ENCODE measurements around the gene ULK3. TPM values are rescaled to one million over a fixed set of nuclear protein-coding genes. Genes with fewer than 3 reads are reported as not detected.

ULK3 gene
- total RNA-seq, 1 donor from 2014 or later: 46.4 TPM

- Mint-ChIP-seq H3K9me3 (no peaks in the 10 kb centered on the region), H3K4me1 (ENCODE audit: unreplicated experiment) (peaks cover 9% of the 10 kb centered on the region), H3K4me3 (no peak overlapping the region), H3K36me3 (no peaks in the 10 kb centered on the region), H3K27ac (no peak overlapping the region), H3K27me3 (peaks cover 41% of the 10 kb centered on the region)
- DNase-seq (ENCODE audit: extremely low spot score, unreplicated experiment): no peak
- no peak for TF ChIP-seq CTCF (conservative IDR thresholded peaks at IDR 0.05)
These were observed 22.9 kb downstream of the ULK3 start for GRCh38 chr15:74820056-74820455.

GRCh38 chr15:74817370-74817737 lies 25.6 kb downstream of the ULK3 start:
- TF ChIP-seq CTCF (conservative IDR thresholded peaks at IDR 0.05): peak; percentile 26
- Mint-ChIP-seq H3K4me1 (ENCODE audit: unreplicated experiment) (peaks cover 9% of the 10 kb centered on the region), H3K4me3 (peak overlapping the region; percentile 76), H3K36me3 (no peaks in the 10 kb centered on the region), H3K9me3 (no peaks in the 10 kb centered on the region), H3K27me3 (peaks cover 18% of the 10 kb centered on the region), H3K27ac (peak overlapping the region; percentile 79)
- DNase-seq (ENCODE audit: extremely low spot score, unreplicated experiment): no peak

GRCh38 chr15:74816624-74817369 lies 26.2 kb downstream of the ULK3 start:
- TF ChIP-seq CTCF (conservative IDR thresholded peaks at IDR 0.05): no peak
- Mint-ChIP-seq H3K27me3 (peaks cover 13% of the 10 kb centered on the region), H3K4me3 (peak overlapping the region; percentile 44), H3K36me3 (no peaks in the 10 kb centered on the region), H3K9me3 (no peaks in the 10 kb centered on the region), H3K4me1 (ENCODE audit: unreplicated experiment) (peaks cover 9% of the 10 kb centered on the region), H3K27ac (peak overlapping the region; percentile 79)
- no peak for DNase-seq (ENCODE audit: extremely low spot score, unreplicated experiment)

- peaks cover 12% of the 10 kb centered on the region for H3K27me3 Mint-ChIP-seq
- TF ChIP-seq CTCF (conservative IDR thresholded peaks at IDR 0.05): no peak
- peaks cover 9% of the 10 kb centered on the region for H3K4me1 Mint-ChIP-seq (ENCODE audit: unreplicated experiment)
- no peak for DNase-seq (ENCODE audit: extremely low spot score, unreplicated experiment)
- no peaks in the 10 kb centered on the region for H3K9me3 Mint-ChIP-seq
- no peak overlapping the region for H3K4me3 Mint-ChIP-seq
- H3K27ac Mint-ChIP-seq: no peak overlapping the region
- no peaks in the 10 kb centered on the region for H3K36me3 Mint-ChIP-seq
These were observed 27.0 kb downstream of the ULK3 start for GRCh38 chr15:74815961-74816360.

- Mint-ChIP-seq H3K4me3 (no peak overlapping the region), H3K4me1 (ENCODE audit: unreplicated experiment) (peaks cover 9% of the 10 kb centered on the region), H3K27ac (no peak overlapping the region), H3K9me3 (no peaks in the 10 kb centered on the region), H3K36me3 (no peaks in the 10 kb centered on the region), H3K27me3 (peaks cover 12% of the 10 kb centered on the region)
- TF ChIP-seq CTCF (conservative IDR thresholded peaks at IDR 0.05): no peak
- no peak for DNase-seq (ENCODE audit: extremely low spot score, unreplicated experiment)
These were observed 27.6 kb downstream of the ULK3 start for GRCh38 chr15:74815121-74815934.
